Stimulated activated CD8-positive, alpha-beta memory T cell treated with anti-CD3 and anti-CD28 coated beads, Interleukin-2, amount 100 ng/mL, for 1 hour (primary cell): ENCODE results near the gene PARD6G.

Source experiments
- DNase-seq, 2 donors: peaks; one replicate each; pipeline ENCODE4 v3.0.0-alpha.2; 2020; ENCODE audit warnings: low read depth in 2 of 2

Gene PARD6G

GRCh38 chr18:80191264-80191663 lies 56.0 kb downstream of the PARD6G start:
- DNase-seq: no peak

GRCh38 chr18:80190311-80190710 lies 57.0 kb downstream of the PARD6G start:
- DNase-seq: no peak

GRCh38 chr18:80189531-80189865 lies 57.8 kb downstream of the PARD6G start:
- DNase-seq: no peak

- DNase-seq: no peak
These were observed 58.4 kb downstream of the PARD6G start for GRCh38 chr18:80188643-80189530.

GRCh38 chr18:80187956-80188642 lies 59.2 kb downstream of the PARD6G start:
- DNase-seq: no peak

GRCh38 chr18:80185545-80185944 lies 61.8 kb downstream of the PARD6G start:
- no peak for DNase-seq

- no peak for DNase-seq
These were observed 63.0 kb downstream of the PARD6G start for GRCh38 chr18:80184243-80184772.

- DNase-seq: no peak
These were observed 63.9 kb downstream of the PARD6G start for GRCh38 chr18:80183273-80184050.

GRCh38 chr18:80182855-80183254 lies 64.5 kb downstream of the PARD6G start:
- DNase-seq: no peak

- no peak for DNase-seq
These were observed 65.5 kb downstream of the PARD6G start for GRCh38 chr18:80181642-80182461.

GRCh38 chr18:80180778-80181564 lies 66.3 kb downstream of the PARD6G start:
- DNase-seq: no peak

GRCh38 chr18:80179857-80180558 lies 67.3 kb downstream of the PARD6G start:
- DNase-seq: no peak

GRCh38 chr18:80178935-80179818 lies 68.1 kb downstream of the PARD6G start:
- no peak for DNase-seq

GRCh38 chr18:80177128-80177527 lies 70.2 kb downstream of the PARD6G start:
- no peak for DNase-seq

- no peak for DNase-seq
These were observed 70.8 kb downstream of the PARD6G start for GRCh38 chr18:80176334-80177073.

GRCh38 chr18:80175451-80176204 lies 71.7 kb downstream of the PARD6G start:
- peak; percentile 20 to 38 for DNase-seq

GRCh38 chr18:80173060-80173459 lies 74.3 kb downstream of the PARD6G start:
- no peak for DNase-seq
